HG03139 (cell line): ENCODE results near the gene TRIM73.
"Not testable (repeated sequence)": the region's sequence is repeated elsewhere in the genome, so short reads cannot be mapped to it uniquely, and the experiment has no call there.

Source experiments
- ATAC-seq: cut with Tn5 transposase; IDR thresholded peaks from one replicate; pipeline ENCODE4 v1.9.1; 2021; ENCODE audit not compliant: unreplicated experiment

The TRIM73 gene

DNA sequence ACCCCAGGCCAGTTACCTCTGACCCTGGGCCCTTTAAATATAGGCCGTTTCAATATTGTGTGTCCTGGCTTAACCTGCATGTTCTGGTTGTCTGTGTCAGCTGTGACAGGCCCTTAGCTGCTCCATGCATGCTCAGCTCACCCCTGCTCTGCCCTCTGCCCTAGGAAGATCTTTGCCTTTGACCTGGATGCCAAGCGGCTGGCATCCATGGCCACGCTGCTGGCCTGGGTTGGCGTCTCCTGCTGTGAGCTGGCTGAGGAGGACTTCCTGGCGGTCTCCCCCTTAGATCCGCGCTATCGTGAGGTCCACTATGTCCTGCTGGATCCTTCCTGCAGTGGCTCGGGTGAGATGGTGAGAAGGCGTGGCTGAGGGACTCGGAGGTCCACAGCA is 20.0 kb downstream of the TRIM73 start:
- not testable (repeated sequence) for ATAC-seq

DNA sequence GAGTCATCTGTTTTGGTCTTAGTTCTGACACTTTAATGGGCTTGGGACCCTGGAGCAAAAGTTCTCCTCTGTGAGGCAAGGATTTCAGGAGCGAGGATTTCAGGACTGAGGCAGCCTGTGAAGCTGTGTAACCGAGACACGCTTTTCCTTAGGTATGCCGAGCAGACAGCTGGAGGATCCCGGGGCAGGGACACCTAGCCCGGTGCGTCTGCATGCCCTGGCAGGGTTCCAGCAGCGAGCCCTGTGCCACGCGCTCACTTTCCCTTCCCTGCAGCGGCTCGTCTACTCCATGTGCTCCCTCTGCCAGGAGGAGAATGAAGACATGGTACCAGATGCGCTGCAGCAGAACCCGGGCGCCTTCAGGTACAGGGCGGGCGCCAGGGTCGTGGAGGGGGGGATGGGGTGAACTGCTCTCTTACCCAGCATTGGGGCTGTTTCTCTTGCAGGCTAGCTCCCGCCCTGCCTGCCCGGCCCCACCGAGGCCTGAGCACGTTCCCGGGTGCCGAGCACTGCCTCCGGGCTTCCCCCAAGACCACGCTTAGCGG is 20.5 kb downstream of the TRIM73 start:
- not testable (repeated sequence) for ATAC-seq

DNA sequence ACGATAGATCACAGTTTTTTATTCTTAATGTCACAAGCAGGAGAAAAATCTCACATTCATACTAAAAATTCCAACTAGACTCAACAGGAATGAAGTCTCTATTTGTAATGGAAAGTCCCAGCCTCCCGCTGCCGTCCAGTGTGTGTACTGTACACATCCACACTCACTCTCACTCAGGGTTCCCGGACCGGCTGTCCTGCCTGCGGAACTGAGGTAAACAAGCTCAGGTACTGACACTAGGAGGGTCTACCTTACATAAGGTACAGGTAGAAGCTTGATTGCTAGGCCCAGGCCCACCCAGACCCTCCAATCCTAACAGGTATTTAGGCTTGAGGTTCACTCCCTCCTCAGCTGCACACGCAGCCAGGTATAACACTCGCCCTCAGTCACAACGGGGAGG is 21.4 kb downstream of the TRIM73 start:
- ATAC-seq: not testable (repeated sequence)

DNA sequence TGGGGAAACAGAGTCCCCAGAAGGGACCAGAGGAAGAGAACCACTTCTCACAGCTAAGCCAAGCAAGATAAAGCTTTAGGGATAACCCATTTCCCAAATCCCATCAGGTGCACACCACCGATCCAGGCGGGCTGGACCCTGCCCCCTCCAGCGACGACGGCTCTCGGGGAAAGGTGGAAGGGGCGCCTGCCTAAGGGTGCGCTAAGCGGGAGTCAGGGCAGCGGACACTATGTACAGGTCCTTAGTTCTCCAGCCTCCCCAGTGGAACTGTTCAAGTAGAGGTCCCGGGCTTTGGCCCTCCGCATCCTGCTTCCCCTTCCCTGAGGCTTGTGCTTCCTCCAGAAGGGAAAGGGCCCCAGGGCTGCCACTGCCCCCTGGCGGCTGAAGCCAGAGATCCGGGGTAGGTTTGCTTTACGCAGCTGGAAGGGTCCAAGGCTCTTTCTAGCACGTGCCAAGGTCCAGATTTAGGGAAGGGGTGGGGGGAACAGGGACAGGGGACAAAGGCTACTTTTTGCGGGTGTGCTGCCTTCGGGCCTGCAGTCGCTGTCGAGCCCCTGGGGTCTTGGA is 22.9 kb downstream of the TRIM73 start:
- ATAC-seq: not testable (repeated sequence)

DNA sequence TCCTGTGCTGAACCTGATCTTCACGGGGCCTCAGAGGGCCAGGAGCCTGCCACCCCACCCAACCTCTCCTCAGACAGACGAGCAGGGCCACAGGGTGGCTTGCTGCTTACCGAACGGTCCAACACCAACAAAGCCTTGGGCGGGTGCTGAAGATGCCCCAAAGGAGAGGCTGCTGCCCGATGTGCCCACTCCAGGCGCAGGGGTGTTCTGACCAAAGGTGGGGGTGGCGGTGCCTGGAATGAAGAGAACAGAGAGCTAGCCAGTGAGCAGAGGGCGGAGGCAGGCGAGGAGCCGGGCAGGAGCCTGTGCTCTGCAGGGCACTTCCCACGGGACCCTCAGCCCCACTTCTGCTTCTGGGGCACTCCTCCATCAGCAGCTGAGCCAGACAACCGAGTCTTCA is 23.8 kb downstream of the TRIM73 start:
- ATAC-seq: not testable (repeated sequence)

DNA sequence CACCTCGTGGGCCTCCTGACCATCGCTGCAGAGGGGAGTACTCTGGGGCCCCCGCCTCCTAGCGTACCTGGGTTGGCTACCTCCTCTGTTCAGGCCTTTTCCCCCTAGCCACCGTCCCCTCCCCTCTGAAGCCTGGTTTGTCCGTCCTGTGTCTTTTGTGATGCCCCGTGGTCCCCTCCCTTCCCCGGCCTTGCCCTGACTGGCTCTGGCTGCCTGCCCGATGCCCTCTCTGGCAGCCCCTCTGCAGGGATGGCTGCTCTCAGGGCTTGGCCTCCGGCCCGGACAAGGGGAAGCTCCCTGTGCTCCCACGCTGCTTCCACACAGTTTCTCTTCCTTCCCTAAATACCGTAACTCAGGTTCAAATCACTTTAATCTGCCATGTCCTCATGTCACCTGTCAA is 24.3 kb downstream of the TRIM73 start:
- not testable (repeated sequence) for ATAC-seq

DNA sequence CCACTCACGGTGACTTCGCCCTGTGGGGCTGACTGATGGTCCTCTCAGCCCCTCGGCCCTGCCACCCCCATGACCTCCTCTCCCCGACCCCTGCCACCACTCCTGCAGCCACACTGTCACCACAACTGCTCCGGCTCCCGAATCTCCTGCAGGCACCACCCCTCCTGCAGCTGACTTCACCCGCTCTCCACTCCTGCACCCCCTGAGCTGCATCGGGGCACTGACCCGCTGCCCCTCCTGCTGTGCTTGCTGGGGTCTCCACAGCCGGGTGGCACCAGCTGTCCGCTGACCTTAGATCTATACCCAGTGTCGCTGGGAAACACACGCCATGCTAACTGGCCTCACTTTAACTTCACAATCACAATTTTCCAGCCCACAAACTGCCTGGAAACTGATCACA is 24.7 kb downstream of the TRIM73 start:
- ATAC-seq: not testable (repeated sequence)

DNA sequence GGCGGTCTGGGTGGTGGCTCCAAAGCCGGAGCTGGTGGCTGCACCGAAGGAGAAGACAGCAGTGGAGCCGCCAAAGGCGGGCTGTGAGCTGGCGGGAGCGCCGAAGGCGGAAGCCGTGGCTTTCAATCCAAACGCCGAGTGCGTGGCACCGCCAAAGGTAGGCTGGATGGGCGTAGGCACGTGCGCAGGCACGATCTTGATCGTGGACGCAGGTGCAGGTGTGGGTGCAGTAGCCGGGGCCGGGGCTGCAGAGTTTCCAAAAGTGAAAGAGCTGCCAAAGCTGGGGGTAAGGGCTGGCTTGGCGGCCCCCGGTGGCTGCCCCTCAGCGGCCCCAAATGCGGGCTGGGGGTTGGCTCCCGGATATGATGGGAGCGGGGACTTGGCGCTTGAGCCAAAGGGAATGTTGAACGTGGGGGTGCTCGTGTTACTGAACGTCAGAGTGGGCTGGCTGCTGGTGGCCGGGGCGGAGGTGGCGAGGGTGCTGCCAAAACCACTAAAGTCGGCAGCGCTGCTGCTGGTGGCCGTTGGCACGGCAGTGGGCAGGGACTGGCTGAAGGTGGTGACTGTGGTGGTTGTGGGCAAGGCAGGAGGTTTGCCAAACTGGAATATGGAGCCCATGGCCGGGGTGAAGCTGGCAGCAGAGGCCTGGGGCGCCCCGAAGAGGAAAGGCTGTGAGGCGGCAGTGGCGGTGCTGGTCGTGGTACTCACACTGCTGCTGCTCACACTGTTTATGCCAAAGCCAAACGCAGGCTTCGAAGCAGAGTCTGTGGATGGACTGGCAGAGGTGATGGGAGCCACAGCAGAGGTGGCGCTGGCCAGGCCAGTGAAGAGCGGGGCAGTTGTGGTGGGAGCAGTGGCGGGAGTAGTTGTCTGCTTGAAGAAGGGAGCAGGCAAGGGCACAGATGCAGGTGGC is 26.6 kb downstream of the TRIM73 start:
- not testable (repeated sequence) for ATAC-seq

DNA sequence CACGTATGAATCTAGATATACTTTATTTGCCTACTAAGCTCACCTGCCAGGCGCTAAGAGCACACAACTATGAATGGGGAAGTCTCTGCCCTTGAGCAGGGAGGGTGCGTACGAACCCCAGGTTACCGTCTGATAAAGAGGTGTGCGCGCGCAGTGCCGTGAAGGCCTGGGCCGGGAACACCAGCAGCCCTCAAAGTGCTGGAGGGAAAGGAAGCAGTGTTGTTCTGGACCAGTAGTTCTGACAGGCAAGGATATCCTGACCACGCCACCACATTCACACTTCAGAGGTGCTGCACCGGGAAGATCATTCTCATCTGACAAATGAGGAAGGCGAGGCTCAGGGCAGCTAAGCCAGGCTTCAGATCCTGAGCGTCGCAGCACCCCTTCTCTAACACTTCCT is 28.1 kb downstream of the TRIM73 start:
- ATAC-seq: not testable (repeated sequence)

DNA sequence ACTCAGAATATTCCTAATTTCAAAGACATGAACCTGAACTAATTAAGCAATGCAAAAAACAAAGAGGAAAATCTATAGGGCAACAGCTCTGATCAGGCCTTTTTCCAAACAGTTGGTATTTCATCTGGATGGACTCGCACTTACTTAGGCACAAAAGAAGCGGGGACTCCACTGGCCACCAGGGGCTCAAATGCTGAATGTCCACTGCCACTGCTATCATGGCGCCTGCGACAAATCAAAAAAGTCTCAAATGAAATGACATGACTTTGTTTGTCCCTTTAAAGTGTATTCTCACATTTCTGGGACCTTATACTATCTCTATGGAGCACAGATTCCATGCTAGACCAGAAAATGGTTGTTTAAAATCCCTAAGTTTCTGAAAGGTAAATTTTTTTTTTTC is 43.6 kb downstream of the TRIM73 start:
- ATAC-seq: not testable (repeated sequence)

DNA sequence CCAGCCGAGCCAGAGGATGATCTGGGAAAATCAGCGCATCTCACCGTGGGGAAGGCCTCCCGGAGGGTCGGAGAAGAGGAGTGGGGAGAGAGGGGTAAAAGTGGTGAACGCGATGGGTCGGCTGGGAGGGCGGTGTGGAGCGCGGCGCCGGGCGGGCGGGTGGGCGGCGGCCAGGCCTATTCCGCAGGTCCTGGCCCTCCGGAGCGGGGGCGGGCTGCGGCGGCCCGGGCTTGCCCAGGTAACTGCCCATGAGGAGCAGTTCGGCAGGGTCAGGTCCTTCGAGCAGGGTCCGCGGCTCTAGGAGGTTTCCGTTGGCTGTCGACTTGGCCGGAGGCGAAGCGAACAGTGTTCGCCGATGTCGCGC is 46.7 kb downstream of the TRIM73 start:
- peak; percentile 23 for ATAC-seq

DNA sequence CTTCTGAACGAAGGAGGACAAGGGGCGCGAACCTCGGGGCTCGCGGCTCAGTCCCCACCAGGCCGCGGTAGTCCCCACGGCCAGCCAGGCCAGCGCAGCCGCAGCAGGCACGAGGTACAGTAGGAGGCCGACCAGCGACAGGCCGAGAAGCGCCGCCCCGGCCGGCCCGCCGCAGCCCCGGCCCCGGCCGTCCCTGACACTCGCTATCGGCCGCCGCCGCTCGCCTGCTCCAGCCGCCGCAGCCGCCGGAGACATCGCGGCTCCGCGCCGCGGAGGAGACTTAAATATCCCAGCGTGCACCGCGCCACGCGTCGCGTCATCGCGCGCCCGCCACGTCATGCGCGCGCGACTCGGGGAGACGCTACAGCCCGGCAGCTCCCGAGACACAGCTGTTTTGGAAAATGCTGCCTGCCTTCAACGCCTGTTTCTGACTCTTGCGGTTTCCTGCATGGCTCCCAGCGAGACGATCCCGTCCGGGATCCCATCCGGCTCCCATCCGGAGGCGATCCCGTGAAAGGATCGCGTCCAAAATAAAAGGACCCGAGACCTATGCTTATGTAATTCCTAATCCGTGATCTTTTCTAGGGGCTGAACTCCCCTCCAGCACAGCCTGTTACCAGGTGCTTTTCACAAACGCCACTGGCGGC is 47.2 kb downstream of the TRIM73 start:
- peak; percentile 80 for ATAC-seq

DNA sequence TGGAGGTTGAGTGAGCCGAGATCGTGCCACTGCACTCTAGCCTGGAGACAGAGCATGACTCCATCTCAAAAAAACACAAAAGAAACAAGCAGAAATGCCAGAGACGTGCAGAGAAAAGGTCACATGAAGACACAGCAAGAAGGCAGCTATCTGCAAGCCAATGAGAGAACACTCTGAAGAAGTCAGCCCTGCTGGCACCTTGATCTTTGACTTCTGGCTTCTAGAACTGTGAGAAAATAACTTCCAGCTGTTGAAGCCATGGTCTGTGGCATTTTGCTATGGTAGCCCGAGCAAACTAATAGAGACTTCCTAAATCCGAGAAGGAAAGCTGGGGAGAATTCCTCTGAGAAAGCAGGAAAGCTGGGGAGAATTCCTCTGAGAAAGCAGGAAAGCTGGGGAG is 54.5 kb downstream of the TRIM73 start:
- ATAC-seq: not testable (repeated sequence)

DNA sequence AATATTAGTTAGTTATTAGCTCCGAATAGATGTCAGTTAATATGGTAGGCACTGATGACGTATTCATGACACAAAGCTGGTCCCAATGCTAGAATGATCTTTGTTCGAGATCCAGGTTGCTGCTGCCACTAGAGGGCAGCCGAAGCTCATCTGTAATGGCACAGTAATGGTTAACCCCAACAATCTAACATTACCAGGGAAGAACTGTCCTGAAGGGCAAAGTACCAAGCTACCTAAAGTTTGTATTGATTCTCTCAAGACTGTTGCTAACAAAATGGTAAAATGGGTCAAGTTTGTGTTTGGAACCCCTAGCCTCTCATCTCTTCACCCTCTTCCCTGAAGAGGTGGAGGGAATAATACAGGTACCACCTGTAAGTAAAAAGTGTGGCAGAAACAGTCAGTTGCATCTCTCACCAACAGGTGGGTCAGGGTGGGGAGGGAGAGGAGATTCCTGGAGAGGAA is 57.1 kb downstream of the TRIM73 start:
- ATAC-seq: peak; percentile 81
